ENCODE data around the gene SUPT7L. TPM values are rescaled to one million over a fixed set of nuclear protein-coding genes. Genes with fewer than 3 reads are reported as not detected.

The SUPT7L gene, protein sequence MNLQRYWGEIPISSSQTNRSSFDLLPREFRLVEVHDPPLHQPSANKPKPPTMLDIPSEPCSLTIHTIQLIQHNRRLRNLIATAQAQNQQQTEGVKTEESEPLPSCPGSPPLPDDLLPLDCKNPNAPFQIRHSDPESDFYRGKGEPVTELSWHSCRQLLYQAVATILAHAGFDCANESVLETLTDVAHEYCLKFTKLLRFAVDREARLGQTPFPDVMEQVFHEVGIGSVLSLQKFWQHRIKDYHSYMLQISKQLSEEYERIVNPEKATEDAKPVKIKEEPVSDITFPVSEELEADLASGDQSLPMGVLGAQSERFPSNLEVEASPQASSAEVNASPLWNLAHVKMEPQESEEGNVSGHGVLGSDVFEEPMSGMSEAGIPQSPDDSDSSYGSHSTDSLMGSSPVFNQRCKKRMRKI
- 46.0 TPM for total RNA-seq

DNA sequence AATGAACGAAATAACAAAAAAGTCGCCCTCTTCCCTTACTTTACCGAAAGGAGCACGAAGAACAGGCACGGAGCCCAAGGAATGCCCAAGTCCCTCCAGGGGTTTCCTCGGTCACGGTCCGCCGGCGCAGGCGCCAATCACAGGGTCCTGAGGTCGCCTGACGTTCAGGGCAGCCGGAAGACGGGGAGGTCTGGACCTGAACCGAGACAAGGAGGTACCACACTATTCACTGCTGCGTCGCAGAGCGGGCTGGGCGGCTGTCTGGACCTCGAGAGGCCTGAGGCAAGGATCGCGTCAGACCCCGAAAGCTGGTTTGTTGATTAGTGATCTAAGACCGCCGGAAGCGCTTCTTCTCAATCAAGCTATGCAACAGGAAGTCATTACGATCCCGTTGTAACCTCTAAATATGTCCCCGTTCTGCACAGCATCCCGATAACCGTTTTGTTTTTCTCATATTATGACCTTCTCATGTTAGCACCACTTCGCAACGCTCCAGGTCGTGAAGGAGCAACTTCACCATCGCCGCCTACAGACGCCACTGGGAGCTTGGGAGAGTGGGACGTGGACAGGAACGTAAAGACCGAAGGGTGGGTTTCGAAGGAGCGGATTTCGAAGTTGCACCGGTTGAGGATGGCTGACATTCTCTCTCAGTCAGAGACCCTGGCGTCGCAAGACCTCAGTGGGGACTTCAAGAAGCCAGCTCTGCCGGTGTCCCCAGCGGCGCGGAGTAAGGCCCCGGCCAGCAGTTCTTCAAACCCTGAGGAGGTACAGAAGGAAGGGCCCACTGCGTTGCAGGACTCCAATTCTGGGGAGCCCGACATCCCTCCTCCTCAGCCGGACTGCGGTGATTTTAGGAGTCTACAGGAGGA lies at the start of gene SUPT7L, which contains the start of gene SLC4A1AP:
Gene SUPT7L, minus strand, starts transcription at position 330 of the 869 bp plus-strand sequence. CDS start 1,422 bp downstream, outside the sequence.
Gene SLC4A1AP, plus strand, starts transcription at position 605 of the 869 bp plus-strand sequence. Its CDS starts 26 bp downstream, at position 631.

DNA sequence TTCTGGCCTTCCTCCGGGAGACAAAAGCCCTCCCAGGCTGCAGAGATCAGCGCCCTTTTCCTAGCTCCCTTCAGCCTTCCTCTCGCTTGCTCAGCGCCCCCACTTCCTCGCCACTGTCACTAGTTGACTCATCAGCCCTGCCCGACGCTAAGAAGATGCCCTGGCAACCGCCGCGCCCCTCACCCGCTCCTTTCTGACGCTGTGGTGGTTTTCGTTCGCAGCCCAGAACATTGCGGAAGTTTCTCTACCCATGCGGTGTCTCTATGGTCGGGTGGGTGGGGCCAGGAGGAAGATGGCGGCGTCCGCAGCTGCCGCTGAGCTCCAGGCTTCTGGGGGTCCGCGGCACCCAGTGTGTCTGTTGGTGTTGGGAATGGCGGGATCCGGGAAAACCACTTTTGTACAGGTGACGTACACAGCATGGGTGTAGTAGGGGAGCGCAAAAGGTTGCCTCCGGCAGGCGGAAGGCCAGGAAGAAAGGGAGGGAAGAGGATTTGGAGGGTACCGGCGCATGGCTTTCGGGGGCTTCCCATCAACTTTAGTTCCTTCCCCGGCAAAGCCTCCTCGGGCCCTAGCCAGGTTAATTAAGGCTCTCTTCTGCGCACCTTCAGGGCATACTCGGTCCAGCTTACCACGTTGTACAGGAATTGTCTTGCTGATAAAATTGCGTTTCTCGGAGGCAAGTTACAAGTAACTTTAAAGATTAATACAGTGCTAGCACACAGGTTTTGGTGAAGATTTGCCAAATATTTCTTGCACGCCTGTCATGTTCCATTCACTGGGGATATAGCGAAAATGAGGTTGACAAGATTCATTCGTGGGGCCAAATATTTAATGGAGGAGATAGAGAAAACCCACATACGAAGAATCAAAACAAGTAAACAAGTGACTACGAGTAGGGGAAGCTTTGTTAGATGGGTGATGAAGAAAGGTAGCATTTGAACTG lies 34.4 kb downstream of the SUPT7L start, which contains the start of the genes CCDC121 and GPN1:
Gene CCDC121, minus strand, starts transcription at position 246 of the 943 bp plus-strand sequence. CDS start 1,213 bp downstream, outside the sequence.
Gene GPN1, plus strand, starts transcription at position 284 of the 943 bp plus-strand sequence. Its CDS starts 9 bp downstream, at position 293.

Small RNA genes within 50 kb of the gene (small RNA-seq; reads per million reads assigned to genes)
- not detected for gene RF00340 (ENCODE audit: low replicate concordance)

Other genes starting within 250 kb of the SUPT7L start
- 82.9 TPM for gene NRBP1, start 235.0 kb downstream of the SUPT7L start, total RNA-seq
- gene KRTCAP3, start 221.2 kb downstream of the SUPT7L start, total RNA-seq = not detected
- 70.7 TPM for gene IFT172, start 173.9 kb downstream of the SUPT7L start, total RNA-seq
- gene FNDC4, start 168.4 kb downstream of the SUPT7L start, total RNA-seq = 43.2 TPM
- 1.3 TPM for gene GCKR, start 166.8 kb downstream of the SUPT7L start, total RNA-seq
- gene ZNF512, start 80.6 kb downstream of the SUPT7L start, total RNA-seq = 69.8 TPM
- 4.1 TPM for gene CCDC121, start 34.6 kb downstream of the SUPT7L start, total RNA-seq
- gene GPN1, start 34.6 kb downstream of the SUPT7L start, total RNA-seq = 31.6 TPM
- 36.6 TPM for gene SLC4A1AP, start 275 bp upstream of the SUPT7L start, total RNA-seq
- gene MRPL33, start 108.1 kb upstream of the SUPT7L start, total RNA-seq = 54.5 TPM
- gene RBKS, start 226.8 kb upstream of the SUPT7L start, total RNA-seq = 2.5 TPM
- gene BABAM2, start 227.1 kb upstream of the SUPT7L start, total RNA-seq = 26.3 TPM

Data from parietal lobe (tissue), 2 donors.